ENCODE measurements around the gene KCND3.

DNA sequence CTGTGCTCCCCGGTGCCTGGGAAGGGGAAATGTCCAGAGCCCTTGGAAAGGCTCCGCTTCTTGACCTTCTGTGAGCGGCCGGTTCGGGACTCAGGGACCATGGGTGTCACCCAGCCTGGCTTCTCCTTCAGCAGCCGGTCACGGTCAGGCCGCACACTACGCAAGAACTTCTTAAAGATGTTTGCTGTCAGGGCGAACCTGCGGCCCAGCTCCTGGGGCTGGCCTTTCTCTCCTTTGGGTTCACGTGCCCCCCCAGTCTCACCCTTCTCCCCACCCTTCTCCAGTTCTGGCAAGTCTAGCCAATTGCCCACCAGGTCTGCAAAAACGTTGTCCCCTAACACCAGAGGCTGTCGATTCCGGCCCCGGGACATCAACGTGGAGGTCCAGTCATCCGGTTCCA lies 262.4 kb downstream of the KCND3 start:
- TF ChIP-seq POLR2A (IDR thresholded peaks at IDR 0.05; ENCODE audit: low read depth, low read length), result no peak
- no peak for TF ChIP-seq POLR2AphosphoS5 (IDR thresholded peaks at IDR 0.05; ENCODE audit: low read depth, low read length)
- no peak for TF ChIP-seq TAF1 (IDR thresholded peaks at IDR 0.05; ENCODE audit: borderline replicate concordance, low read depth, low read length)

Measured in GM12892 (cell line).